BLaER1 (cell line): ENCODE measurements around the gene FBXL14.

Experiments
- H3K27ac ChIP-seq: shearing (Covaris generic); formaldehyde crosslinking; 2 replicates; pipeline ENCODE4 v1.8.1; 2022
- H3K27me3 ChIP-seq: shearing (Covaris generic); formaldehyde crosslinking; 2 replicates; pipeline ENCODE4 v1.8.1; 2022
- H3K36me3 ChIP-seq: shearing (Covaris generic); formaldehyde crosslinking; 2 replicates; pipeline ENCODE4 v1.8.1; 2022
- H3K4me1 ChIP-seq: shearing (Covaris generic); formaldehyde crosslinking; 2 replicates; pipeline ENCODE4 v1.8.1; 2022
- H3K4me2 ChIP-seq: shearing (Covaris generic); formaldehyde crosslinking; 2 replicates; pipeline ENCODE4 v1.8.1; 2022
- H3K4me3 ChIP-seq: shearing (Covaris generic); formaldehyde crosslinking; 2 replicates; pipeline ENCODE4 v1.8.1; 2022
- H3K9ac ChIP-seq: shearing (Covaris generic); formaldehyde crosslinking; 2 replicates; pipeline ENCODE4 v1.8.1; 2022
- H3K9me3 ChIP-seq: shearing (Covaris generic); formaldehyde crosslinking; 2 replicates; pipeline ENCODE4 v1.8.1; 2022
- H4K20me1 ChIP-seq: shearing (Covaris generic); formaldehyde crosslinking; 2 replicates; pipeline ENCODE4 v1.8.1; 2022
- Cebpa-rat ChIP-seq: shearing (Covaris generic); IDR thresholded peaks from 2 replicates; pipeline ENCODE4 v1.8.1; 2022

Gene FBXL14

DNA sequence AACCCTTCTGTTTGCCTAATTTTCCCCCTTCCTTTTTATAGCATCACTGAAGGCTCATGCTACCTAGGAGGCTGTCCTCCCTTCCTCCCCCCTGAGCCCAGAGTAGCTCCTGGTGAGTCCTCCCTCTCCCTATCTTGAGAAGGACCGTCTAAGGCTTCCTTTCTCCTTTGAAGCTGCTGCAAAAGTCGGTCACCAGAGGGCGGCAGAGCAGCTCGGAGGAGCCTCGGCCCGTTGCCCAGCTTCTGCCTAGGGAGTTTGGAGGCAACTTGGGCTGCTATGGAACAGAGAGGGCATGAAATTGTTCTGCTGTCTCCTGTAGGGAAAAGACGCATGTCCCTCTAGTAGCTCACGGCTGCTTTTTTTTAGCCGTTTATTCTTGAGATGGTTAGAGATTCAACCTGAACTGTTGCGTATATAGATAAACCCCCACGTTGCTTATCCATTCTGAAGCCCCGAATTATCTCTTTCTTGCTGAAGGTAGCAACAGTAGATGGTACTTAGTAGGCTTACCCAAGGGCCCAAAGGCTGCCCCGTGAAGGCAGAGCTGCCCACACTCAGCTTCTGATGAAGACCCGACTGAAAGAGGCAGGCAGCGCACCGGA, 40.3 kb upstream of the FBXL14 start:
- no peak for TF ChIP-seq Cebpa-rat
- Histone ChIP-seq H3K27ac (no peak overlapping the region), H3K27me3 (peaks cover 46% of the 10 kb centered on the region), H3K36me3 (no peaks in the 10 kb centered on the region), H3K9me3 (no peaks in the 10 kb centered on the region), H4K20me1 (peaks cover 29% of the 10 kb centered on the region), H3K4me1 (peaks cover 17% of the 10 kb centered on the region), H3K4me3 (no peak overlapping the region), H3K4me2 (no peak overlapping the region), H3K9ac (no peak overlapping the region)

DNA sequence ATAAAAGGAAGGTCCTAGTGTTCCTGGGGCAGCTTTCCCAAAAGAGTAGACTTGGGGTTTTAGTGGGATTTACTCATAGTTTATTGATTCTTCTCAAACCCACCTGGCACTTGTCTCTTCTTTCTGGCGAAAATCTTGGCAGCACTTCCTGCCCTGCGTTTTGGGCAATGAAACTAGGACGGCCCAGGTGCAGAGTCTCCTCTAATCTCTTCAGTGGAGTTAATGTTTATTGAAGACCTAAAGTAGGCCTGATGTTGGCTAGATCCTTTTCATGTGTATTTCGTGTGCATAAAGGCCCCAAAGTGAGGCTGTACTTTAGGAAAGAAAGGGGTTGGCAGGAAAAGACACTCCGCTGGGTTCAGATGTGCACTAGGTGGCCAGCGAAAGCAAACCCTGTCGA, 39.8 kb upstream of the FBXL14 start:
- peaks cover 29% of the 10 kb centered on the region for H4K20me1 ChIP-seq
- H3K36me3 ChIP-seq, result no peaks in the 10 kb centered on the region
- H3K27ac ChIP-seq, result no peak overlapping the region
- H3K27me3 ChIP-seq, result peaks cover 51% of the 10 kb centered on the region
- no peak overlapping the region for H3K4me3 ChIP-seq
- H3K9ac ChIP-seq, result no peak overlapping the region
- H3K9me3 ChIP-seq, result no peaks in the 10 kb centered on the region
- TF ChIP-seq Cebpa-rat, result no peak
- no peak overlapping the region for H3K4me2 ChIP-seq
- peaks cover 23% of the 10 kb centered on the region for H3K4me1 ChIP-seq

DNA sequence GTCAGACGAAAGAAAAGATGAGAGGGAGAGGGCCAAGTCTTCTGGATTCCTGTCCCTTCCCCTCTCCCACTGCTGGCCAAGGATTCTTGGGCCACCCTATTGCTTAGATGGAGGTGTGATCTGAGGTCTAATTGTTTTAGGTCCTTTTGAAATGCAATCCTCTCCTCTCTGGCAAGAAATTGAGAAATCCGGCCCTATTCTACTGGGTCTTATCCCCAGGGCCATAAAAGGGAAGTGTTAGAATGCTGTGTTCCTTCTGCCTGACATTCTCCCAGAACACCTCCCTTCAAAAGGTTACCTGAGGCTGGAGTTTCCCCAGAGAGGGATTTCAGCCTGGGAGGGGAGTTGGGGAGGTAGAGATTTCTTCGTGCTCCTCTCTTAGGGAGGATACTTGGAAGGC, 39.1 kb upstream of the FBXL14 start:
- TF ChIP-seq Cebpa-rat, result no peak
- H3K27me3 ChIP-seq, result peaks cover 58% of the 10 kb centered on the region
- H3K9me3 ChIP-seq, result no peaks in the 10 kb centered on the region
- no peak overlapping the region for H3K4me3 ChIP-seq
- no peaks in the 10 kb centered on the region for H3K36me3 ChIP-seq
- H3K27ac ChIP-seq, result no peak overlapping the region
- no peak overlapping the region for H3K9ac ChIP-seq
- peaks cover 24% of the 10 kb centered on the region for H3K4me1 ChIP-seq
- no peak overlapping the region for H3K4me2 ChIP-seq
- peaks cover 29% of the 10 kb centered on the region for H4K20me1 ChIP-seq

DNA sequence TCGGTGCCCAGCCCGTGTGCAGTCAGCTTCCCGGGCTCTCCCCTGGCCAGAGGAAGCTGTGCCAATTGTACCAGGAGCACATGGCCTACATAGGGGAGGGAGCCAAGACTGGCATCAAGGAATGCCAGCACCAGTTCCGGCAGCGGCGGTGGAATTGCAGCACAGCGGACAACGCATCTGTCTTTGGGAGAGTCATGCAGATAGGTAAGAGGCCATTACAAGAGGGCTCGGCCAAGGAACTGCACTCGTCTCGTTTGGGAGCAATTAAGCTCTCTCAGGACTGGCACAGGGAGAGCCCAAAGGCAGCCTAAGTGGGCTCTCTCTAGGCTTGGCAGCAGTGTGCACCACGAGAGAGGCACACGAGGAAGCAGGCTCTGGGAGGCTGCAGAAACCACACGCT, 38.3 kb upstream of the FBXL14 start:
- no peak for TF ChIP-seq Cebpa-rat
- Histone ChIP-seq H3K4me2 (no peak overlapping the region), H3K9ac (no peak overlapping the region), H3K4me1 (peaks cover 24% of the 10 kb centered on the region), H3K4me3 (no peak overlapping the region), H3K27ac (no peak overlapping the region), H3K27me3 (peaks cover 65% of the 10 kb centered on the region), H3K9me3 (no peaks in the 10 kb centered on the region), H4K20me1 (peaks cover 29% of the 10 kb centered on the region), H3K36me3 (no peaks in the 10 kb centered on the region)

DNA sequence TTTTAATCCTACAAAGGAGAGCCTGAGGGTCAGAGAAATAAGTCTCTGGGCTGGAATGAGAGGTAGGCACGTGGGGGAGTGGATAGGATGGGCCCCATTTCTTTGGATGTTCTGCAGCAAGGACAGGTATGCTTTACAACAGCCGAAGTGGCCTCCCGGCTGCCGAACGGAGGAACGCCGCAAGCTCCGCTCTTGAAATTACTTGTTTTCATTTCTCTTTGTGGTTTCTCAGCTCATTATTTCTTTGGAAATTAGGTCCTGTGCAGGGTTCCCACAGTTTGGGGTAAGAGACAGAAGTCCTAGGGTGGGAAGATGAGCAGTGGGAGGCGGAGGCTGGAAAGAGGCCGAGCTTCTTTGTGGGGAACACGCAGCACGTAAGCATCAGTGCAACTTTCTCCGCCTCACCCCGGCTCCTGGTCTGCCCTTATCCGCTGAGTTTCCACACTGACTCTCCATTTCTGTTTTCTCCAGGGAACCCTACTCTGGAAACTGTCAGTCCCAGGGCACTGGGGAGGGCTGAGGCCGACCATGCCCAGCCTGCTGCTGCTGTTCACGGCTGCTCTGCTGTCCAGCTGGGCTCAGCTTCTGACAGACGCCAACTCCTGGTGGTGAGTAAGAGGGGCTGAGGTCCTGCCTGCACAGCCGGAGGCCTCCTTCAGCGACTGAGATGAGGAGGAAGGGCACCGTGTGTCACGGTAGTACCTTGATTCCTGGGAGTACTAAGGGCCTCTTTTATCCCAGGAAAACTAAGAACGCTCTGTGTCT, 36.6 kb upstream of the FBXL14 start:
- Histone ChIP-seq H3K9me3 (no peaks in the 10 kb centered on the region), H3K4me3 (peak overlapping the region; percentile 68), H3K36me3 (no peaks in the 10 kb centered on the region), H4K20me1 (peaks cover 29% of the 10 kb centered on the region), H3K4me1 (peaks cover 24% of the 10 kb centered on the region), H3K27me3 (peaks cover 71% of the 10 kb centered on the region), H3K27ac (no peak overlapping the region), H3K4me2 (peak overlapping the region; percentile 98), H3K9ac (no peak overlapping the region)
- no peak for TF ChIP-seq Cebpa-rat

DNA sequence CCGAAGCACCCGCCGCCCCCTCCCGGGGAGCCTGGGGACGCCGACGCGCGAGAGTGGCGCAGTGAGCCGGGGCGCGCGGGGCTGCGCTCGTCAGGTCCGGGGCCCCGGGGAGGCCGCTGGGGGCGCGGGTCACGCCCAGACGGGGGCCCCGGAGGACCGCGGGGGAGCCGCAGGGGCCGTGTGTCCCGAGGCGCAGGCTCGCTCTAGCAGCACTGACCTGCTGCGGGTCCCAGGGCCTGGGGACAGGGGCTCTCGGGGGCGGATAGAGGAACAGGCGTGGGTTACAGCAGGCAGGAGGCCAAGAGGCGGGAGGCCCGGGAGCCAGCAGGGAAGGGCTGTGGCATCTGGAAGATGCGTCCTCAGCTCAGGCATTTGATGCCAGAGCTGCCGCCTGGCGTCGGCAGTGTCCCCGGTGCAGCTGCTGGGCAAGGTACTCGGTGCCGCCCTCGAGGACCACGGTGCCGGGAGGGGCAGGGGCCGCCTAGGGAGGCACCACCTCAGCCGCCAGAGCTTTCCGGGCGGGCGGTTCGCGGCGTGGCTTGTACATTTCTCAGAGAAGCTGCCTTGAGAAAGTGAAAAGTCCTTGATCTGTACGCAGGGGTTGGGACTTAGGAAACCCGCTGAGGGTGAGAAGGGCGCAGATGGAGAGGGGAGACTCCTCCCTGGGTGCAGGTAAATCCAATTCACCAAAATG, 35.9 kb upstream of the FBXL14 start:
- H3K9me3 ChIP-seq, result no peaks in the 10 kb centered on the region
- TF ChIP-seq Cebpa-rat, result no peak
- peak overlapping the region; percentile 68 for H3K4me3 ChIP-seq
- H4K20me1 ChIP-seq, result peaks cover 29% of the 10 kb centered on the region
- H3K36me3 ChIP-seq, result no peaks in the 10 kb centered on the region
- peak overlapping the region; percentile 98 for H3K4me2 ChIP-seq
- H3K27me3 ChIP-seq, result peaks cover 71% of the 10 kb centered on the region
- H3K27ac ChIP-seq, result no peak overlapping the region
- peaks cover 24% of the 10 kb centered on the region for H3K4me1 ChIP-seq
- no peak overlapping the region; the same call in 1 of the 2 replicates for H3K9ac ChIP-seq

DNA sequence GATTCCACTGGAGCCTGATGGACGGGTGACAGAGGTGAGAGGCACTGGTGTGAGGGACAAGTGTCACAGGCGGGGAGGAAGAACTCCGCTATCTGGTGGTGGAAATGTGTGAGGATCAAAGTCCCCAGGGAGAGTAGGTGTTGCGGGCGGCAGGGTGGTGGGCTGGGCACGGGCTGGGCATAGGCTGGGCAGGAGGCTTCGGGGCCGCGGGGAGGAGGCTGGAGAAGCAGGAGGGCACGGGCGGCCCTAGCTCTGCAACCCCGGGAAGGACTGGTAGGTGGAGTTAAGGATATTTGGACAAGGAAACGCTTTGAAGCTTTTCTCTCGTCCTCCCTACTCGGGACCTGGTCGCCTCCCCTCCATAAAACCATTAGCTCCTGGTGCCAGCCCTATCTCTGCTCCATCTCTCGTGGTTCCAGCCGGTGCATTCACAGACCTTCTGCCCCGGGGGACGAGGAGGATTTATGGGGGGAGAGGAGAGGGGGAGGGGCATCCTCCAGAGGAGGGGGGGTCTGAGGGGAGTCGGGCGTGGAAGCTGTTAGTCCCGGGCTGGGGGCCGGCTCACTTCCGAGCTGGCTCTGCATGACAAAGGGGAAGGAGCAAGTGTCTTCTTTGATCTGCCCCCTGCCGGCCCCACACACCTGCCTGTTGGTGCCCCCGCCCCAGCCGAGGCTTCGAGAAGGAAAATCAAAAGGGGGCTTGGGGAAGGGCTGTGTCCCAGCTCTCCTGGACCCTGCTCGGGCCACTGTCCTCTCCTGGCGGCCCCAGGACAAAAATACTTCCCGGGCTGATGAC, 35.2 kb upstream of the FBXL14 start:
- TF ChIP-seq Cebpa-rat, result no peak
- H3K27ac ChIP-seq, result no peak overlapping the region
- H3K36me3 ChIP-seq, result no peaks in the 10 kb centered on the region
- H3K9ac ChIP-seq, result no peak overlapping the region; the same call in 1 of the 2 replicates
- peaks cover 29% of the 10 kb centered on the region for H4K20me1 ChIP-seq
- H3K27me3 ChIP-seq, result peaks cover 71% of the 10 kb centered on the region
- peak overlapping the region; percentile 98 for H3K4me2 ChIP-seq
- peak overlapping the region; percentile 68 for H3K4me3 ChIP-seq
- H3K9me3 ChIP-seq, result no peaks in the 10 kb centered on the region
- H3K4me1 ChIP-seq, result peaks cover 24% of the 10 kb centered on the region

DNA sequence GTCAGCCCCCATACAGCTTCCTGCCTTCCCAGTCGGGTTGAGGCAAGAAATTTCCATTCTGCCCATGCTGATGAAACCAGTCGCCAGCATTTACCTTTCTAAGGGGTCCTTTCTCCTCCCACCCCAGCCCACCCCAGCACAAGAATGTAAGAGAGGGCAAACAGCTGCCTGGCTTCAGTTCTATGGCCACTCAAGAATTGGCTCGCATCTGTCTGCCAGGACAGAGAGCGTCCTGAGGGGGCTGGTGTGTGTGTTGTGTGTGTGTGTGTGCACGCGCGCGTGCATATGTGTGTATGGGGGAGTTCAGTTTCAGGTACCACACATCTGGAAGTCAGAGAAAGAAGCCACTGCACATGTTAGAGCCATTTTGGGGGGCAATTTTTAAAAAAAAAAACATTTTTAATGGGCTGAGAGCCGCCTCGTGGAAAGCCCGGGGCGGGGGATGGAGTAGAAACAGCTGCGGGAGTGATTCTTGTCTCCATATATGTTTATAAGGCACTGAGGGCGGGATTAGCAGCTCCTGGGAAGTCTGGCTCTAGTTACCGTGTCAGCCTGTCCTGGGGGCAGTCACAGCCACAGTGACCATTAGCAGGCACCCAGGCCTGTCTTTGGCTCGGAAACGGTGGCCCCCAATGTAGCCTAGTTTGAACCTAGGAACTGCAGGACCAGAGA, 34.4 kb upstream of the FBXL14 start, which contains the start of gene WNT5B:
WNT5B (plus strand) TSS at position 566 of the 672 bp plus-strand sequence. CDS start 2,124 bp downstream, outside the sequence.
- no peak within 1 kb of the TSS for H3K27ac ChIP-seq
- H3K4me2 ChIP-seq, result peak within 1 kb of the TSS; percentile 98
- no peaks in the 10 kb centered on the region for H3K36me3 ChIP-seq
- peaks cover 67% of the 10 kb centered on the region for H3K27me3 ChIP-seq
- H3K9ac ChIP-seq, result no peak within 1 kb of the TSS; the same call in 1 of the 2 replicates
- H3K4me1 ChIP-seq, result peaks cover 24% of the 10 kb centered on the region
- H3K9me3 ChIP-seq, result no peaks in the 10 kb centered on the region
- TF ChIP-seq Cebpa-rat, result no peak
- peaks cover 29% of the 10 kb centered on the region for H4K20me1 ChIP-seq
- peak within 1 kb of the TSS; percentile 68 for H3K4me3 ChIP-seq

DNA sequence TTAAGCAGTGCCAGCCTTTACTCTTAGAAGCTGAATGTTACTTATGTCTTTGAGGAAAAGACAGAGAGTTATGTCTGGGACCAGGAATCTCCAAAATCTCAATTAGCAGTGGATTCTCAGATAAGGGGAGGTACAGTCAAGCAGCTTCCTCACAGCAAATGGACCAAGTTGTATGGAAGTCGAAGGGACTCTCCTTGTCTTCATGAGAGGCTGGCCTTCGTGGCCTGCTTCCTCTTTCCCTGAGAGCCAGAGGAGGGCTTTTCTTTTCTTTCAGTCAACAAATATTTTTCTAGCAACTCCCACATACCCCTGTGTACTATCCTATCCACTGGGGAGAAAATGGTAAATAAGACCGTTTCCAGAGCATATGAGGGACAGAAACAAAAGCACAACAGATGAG, 28.0 kb upstream of the FBXL14 start:
- TF ChIP-seq Cebpa-rat, result no peak
- H3K4me1 ChIP-seq, result 0 out of 2 replicates have a peak, but pooled peaks cover 9% of the 10 kb centered on the region
- no peaks in the 10 kb centered on the region for H3K36me3 ChIP-seq
- no peaks in the 10 kb centered on the region for H4K20me1 ChIP-seq
- H3K27me3 ChIP-seq, result peaks cover 3% of the 10 kb centered on the region; the same call in 1 of the 2 replicates
- H3K27ac ChIP-seq, result no peak overlapping the region
- H3K9me3 ChIP-seq, result no peaks in the 10 kb centered on the region
- no peak overlapping the region for H3K4me3 ChIP-seq
- peak overlapping the region; percentile 17; the same call in 1 of the 2 replicates for H3K4me2 ChIP-seq
- no peak overlapping the region for H3K9ac ChIP-seq
